GM12874 (cell line): Measurements from ENCODE around the gene DUS3L.

Source experiments
- CTCF ChIP-seq: IDR thresholded peaks from 2 replicates; pipeline ENCODE4 v1.5.1; 2011; ENCODE audit warnings: low read depth, mild to moderate bottlenecking, control low read depth, low read length, moderate library complexity; ENCODE audit not compliant: insufficient read depth

Gene DUS3L

DNA sequence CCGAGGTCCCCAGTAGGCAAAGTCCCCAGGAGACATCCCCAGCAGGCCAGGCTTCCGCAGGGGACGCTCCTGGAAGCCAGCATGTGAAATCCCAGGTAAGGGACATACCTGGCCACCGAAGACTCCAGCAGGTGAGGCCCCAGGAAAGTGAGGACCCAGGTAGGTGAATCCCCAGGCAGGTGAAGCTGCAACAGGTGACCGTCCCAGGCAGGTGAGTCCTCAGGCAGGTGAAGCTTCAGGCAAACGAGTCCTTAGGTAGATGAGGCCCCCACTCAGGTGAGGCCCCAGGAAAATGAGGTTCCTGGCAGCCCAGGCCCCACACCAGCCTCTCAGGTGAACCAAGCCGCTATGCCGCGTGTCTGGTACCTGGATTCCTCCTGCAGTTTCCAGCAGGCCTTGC lies 40.2 kb upstream of the DUS3L start:
- no peak for TF ChIP-seq CTCF

- TF ChIP-seq CTCF: no peak
Observed at GRCh38 chr19:5829567-5830310, 38.8 kb upstream of the DUS3L start.

DNA sequence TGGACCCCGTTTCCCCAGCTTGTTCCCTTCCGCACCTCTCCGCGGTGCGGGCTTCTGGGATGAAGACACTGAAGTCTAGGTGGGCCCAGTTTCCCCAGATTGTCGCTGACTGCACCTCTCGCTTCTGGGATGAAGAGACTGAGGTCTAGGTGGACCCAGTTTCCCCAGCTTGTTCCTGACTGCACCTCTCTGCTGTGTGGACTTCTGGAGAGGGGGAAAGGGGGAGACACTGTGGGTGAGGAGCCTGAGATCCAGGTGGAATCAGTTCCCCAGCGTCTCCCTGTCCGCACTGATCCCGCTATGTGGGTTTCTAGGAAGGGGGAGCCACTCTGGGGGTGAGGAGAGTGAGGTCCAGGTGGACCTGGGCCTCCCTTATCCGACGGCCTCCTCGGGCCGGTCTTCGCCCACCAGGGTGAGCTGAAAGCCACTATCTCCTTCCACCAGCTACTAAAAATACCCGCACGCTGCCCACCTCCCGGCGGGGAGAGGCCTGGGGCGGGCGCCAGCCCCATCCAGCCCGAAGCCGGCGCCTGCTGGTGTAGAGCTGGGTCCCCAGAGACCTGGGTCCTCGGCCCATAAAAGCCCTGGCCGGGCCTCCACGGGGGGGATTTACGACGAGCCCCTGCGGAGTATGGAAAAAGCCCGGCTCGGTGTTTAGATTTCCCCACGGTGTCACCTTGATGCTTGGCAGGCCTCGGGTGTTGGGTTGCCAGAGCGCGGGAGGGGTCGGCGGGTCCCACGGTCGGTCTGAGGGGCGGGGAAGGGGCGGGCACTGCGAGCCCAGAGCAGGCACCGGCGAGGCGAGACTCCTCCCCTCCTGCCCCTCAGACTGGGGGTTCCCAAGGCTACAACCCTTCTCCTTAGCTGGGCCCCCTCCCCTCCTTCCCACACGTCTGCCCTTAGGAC lies 38.0 kb upstream of the DUS3L start:
- no peak for TF ChIP-seq CTCF

DNA sequence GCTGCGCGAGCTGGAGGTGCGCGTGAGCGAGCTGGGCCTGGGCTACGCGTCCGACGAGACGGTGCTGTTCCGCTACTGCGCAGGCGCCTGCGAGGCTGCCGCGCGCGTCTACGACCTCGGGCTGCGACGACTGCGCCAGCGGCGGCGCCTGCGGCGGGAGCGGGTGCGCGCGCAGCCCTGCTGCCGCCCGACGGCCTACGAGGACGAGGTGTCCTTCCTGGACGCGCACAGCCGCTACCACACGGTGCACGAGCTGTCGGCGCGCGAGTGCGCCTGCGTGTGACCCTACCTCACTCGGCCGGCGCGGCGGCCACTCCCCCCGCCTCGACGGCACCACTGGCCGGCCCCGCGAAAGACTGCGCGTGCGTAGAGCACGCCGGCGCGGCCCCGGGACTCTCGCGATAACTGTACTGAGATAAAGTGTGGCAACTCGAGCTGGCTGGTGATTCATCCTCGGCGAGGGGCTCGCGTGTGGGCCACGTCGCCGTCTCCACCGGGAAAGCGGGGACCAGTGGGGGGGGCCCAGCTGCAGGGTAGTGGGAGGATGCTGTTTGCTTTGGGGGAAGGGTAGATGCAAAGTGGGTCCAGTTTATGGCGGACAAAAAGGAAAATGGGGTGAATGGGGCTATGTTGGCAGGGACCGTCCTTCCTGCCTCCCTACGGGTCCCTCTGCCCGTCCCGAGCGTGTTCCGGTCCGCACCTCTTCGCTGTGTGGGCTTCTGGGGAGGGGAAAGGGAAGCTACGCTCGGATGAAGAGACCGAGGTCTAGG lies 37.1 kb upstream of the DUS3L start:
- TF ChIP-seq CTCF: no peak

DNA sequence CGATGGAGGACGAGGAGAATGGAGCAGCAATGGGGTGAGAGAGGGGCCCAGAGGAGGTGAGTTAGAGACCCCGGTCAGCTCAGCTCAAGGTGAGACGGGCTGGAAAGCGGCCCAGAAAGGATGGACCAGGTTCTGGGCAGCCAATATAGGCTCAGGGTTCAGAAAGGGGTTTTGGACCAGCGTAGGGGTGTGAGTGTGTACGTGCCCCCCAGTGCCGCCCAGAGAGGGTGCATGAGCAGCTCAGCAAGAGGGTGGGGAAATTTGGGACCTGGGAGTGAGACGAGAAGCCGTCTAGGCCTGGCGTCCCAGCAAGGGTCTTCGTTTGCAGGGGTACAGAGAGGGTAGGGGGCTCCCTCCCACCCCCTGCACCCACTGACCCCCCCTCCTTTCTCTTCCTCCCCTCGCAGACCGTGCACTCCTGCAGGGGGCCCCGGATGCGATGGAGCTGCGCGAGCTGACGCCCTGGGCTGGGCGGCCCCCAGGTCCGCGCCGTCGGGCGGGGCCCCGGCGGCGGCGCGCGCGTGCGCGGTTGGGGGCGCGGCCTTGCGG lies 36.5 kb upstream of the DUS3L start:
- TF ChIP-seq CTCF: no peak

DNA sequence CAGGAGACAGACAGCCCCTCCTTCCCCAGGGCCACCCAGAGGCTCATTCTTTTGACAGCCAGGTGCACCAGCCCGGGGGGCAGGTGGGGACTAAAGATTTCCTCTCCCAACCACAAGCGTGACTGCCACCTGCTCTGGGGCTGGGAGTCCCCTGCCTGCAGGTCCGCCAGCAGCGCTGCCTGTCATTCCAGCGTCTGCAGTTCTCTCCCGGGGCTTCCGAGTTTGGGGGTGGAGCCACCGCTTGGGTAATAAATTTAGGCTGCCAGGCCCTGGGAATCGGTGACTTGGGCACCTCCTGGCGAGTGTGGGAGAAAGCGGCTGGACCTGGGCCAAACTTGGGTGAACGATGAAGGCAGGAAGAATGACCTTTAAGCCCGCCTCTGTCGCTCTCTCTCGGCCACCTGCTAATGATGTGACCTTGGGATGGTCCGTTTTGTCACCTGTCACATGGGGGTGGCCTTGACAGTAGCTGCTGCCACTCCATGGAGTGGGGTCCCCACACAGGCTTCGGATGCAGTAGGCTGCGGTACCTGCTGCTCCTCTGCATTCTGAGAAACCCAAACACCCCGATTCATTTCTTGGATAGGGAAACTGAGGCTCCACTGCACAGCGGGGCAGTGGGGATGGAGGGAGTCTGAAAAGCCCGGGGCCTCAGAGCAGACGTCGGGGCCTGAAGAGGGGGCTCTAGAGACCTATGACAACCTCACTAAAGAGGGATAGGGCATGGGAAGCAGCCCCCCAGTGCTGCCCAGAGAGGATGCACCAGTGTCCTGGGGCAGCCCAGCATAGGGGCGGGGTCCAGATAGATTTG lies 35.8 kb upstream of the DUS3L start:
- no peak for TF ChIP-seq CTCF
